Activated CD4-positive, alpha-beta T cell treated with anti-CD3 and anti-CD28 coated beads, Interleukin-2, amount 10 ng/mL, durations not matched to agents 24 days and 14 days (primary cell): Measurements from ENCODE around the gene RIN2. TPM values are rescaled to one million over a fixed set of nuclear protein-coding genes. Genes with fewer than 3 reads are reported as not detected.

Experiments used
- DNase-seq: peaks from one replicate; pipeline ENCODE4 v3.0.0; 2022
- H3K27ac Mint-ChIP-seq: one replicate; pipeline ENCODE4 v1.8.0; 2022; ENCODE audit warnings: mild to moderate bottlenecking, mixed read lengths
- H3K27me3 Mint-ChIP-seq: one replicate; pipeline ENCODE4 v1.8.0; 2022; ENCODE audit warnings: mixed read lengths
- H3K36me3 Mint-ChIP-seq: one replicate; pipeline ENCODE4 v1.8.0; 2022; ENCODE audit warnings: low read depth, mild to moderate bottlenecking, mixed read lengths
- H3K4me1 Mint-ChIP-seq: one replicate; pipeline ENCODE4 v1.8.0; 2021; ENCODE audit warnings: mixed read lengths
- H3K4me3 Mint-ChIP-seq: one replicate; pipeline ENCODE4 v1.8.0; 2022; ENCODE audit warnings: mild to moderate bottlenecking, moderate library complexity, mixed read lengths
- H3K9me3 Mint-ChIP-seq: one replicate; pipeline ENCODE4 v1.8.0; 2021; ENCODE audit warnings: mixed read lengths
- intact Hi-C: fragments of 100-400 bp; cut with micrococcal nuclease; formaldehyde crosslinking; loops from one replicate; pipeline ENCODE4 v1.15.1; 2023
- total RNA-seq: library from RNA; stranded (reverse); gene quantifications from 2 replicates; pipeline ENCODE4 v1.2.3, GENCODE V29; 2022

RIN2 gene, protein sequence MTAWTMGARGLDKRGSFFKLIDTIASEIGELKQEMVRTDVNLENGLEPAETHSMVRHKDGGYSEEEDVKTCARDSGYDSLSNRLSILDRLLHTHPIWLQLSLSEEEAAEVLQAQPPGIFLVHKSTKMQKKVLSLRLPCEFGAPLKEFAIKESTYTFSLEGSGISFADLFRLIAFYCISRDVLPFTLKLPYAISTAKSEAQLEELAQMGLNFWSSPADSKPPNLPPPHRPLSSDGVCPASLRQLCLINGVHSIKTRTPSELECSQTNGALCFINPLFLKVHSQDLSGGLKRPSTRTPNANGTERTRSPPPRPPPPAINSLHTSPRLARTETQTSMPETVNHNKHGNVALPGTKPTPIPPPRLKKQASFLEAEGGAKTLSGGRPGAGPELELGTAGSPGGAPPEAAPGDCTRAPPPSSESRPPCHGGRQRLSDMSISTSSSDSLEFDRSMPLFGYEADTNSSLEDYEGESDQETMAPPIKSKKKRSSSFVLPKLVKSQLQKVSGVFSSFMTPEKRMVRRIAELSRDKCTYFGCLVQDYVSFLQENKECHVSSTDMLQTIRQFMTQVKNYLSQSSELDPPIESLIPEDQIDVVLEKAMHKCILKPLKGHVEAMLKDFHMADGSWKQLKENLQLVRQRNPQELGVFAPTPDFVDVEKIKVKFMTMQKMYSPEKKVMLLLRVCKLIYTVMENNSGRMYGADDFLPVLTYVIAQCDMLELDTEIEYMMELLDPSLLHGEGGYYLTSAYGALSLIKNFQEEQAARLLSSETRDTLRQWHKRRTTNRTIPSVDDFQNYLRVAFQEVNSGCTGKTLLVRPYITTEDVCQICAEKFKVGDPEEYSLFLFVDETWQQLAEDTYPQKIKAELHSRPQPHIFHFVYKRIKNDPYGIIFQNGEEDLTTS
- not detected in 2 replicates for total RNA-seq

DNA sequence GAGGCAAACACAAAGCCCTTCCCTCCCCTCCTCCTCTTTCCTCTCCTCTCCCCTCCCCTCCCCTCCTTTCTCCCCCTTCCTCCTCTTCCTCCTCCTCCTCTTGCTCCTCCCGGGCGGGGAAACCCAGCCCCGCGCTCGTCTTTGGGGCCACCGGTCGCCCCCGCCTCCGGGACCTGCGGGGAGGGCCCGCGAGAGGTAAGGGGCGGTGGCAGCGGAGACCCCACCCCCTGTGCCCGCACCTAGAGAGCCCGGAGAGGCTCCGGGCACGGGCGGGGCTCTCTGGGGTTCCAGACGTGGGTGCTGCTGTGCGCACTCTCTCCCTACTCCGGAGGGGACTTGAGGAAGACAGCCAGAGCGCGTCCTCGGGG is at the start of gene RIN2:
RIN2 (plus strand) TSS at position 126 of the 368 bp plus-strand sequence. CDS start 131,344 bp downstream, outside the sequence.
- intact Hi-C loops: no loop called here
- no peak within 1 kb of the TSS for H3K27ac Mint-ChIP-seq
- DNase-seq: no peak
- H3K27me3 Mint-ChIP-seq: peaks cover 38% of the 10 kb centered on the region
- no peaks in the 10 kb centered on the region for H3K36me3 Mint-ChIP-seq
- H3K4me1 Mint-ChIP-seq: no peaks in the 10 kb centered on the region
- peak within 1 kb of the TSS; percentile 44 for H3K4me3 Mint-ChIP-seq
- no peaks in the 10 kb centered on the region for H3K9me3 Mint-ChIP-seq

DNA sequence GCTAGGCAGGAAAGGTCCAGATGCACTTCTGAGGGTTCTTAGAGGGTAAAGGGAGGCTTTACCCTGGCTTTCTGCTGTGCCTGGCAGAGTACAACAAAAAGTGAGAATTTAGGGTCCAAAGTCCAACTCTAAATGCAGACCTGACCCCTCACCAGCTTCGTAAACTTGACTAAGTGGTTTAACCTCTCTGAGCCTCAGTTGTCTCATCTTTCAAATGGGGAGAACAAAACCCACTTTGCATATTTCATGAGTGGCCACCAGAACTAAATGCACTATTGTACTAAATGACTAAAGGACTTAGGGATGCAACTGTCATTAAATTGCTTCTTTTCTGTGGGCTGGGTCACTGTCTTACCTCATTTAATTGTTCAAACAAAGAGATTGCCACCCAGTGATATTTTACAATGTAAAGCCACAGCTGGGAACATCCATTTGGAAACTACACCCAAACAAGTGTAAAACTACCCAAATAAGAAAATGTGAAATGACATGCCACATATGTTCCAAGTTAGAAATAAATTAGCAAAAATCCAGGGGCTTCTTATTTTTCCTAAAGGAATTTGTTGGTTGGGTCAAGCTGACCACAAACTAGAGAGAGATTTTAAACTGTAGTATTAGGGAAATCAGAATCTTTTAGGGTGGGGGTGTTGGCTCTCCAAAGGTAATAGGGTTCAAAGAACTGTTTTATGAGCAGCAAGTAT is 48.3 kb upstream of the RIN2 start:
- Mint-ChIP-seq H3K27ac (no peak overlapping the region), H3K36me3 (no peaks in the 10 kb centered on the region), H3K9me3 (peaks cover 6% of the 10 kb centered on the region), H3K4me3 (no peak overlapping the region), H3K4me1 (no peaks in the 10 kb centered on the region), H3K27me3 (no peaks in the 10 kb centered on the region)
- no peak for DNase-seq
- intact Hi-C loops: no loop called here

DNA sequence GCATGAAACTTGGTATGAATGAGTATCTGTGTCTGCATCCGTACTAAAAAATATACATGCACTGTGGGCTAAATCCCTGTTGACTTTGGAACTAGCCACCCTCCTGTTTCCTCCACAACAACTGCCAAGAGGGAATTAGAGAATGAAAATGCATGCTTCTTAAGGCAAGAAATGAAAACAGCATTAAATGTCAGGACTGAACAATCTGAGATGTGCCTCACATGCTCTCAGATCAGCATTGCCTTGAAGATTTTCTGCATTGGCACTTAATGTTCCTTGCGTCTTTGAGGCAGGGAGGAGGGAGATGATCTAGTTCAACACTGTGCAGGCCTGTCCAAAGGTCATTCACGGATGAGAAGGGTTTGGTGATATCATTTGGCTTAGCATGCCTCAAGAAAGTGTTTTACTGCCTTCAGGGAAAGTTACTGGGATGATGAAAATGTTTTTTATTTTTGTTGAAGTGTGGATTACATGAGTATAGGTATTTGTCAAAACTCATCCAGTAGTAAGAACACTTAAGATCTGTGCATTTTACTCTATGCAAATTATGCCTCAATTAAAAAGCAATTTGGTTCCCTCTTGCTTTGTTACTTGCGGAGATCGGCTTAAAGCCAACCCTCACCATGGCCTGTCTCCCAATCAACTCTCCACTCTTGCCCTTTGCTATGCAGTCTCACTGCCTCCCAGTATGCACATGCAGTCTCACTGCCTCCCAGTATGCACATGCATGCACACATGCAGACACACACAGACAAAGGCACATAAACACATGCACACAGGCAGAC is 47.5 kb upstream of the RIN2 start:
- no peak for DNase-seq
- Mint-ChIP-seq H3K9me3 (peaks cover 6% of the 10 kb centered on the region), H3K4me1 (no peaks in the 10 kb centered on the region), H3K27me3 (no peaks in the 10 kb centered on the region), H3K4me3 (no peak overlapping the region), H3K36me3 (no peaks in the 10 kb centered on the region), H3K27ac (no peak overlapping the region)
- intact Hi-C loops: no loop called here

DNA sequence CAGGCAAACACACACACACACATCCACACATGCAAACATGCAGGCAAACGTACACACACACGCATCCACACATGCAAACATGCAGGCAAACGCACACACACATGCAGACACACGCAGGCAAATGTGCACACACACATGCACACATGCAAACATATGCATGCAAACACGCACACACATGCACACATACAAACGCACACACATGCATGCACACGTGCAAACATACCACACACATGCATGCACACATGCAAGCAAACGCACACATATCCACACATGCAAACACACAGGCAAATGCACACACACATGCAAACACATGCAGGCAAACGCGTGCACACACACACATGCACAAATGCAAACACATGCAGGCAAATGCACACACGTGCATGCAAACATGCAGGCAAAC is 46.9 kb upstream of the RIN2 start:
- intact Hi-C loops: no loop called here
- Mint-ChIP-seq H3K36me3 (no peaks in the 10 kb centered on the region), H3K4me1 (no peaks in the 10 kb centered on the region), H3K27ac (no peak overlapping the region), H3K27me3 (no peaks in the 10 kb centered on the region), H3K4me3 (no peak overlapping the region), H3K9me3 (peaks cover 6% of the 10 kb centered on the region)
- DNase-seq: no peak

DNA sequence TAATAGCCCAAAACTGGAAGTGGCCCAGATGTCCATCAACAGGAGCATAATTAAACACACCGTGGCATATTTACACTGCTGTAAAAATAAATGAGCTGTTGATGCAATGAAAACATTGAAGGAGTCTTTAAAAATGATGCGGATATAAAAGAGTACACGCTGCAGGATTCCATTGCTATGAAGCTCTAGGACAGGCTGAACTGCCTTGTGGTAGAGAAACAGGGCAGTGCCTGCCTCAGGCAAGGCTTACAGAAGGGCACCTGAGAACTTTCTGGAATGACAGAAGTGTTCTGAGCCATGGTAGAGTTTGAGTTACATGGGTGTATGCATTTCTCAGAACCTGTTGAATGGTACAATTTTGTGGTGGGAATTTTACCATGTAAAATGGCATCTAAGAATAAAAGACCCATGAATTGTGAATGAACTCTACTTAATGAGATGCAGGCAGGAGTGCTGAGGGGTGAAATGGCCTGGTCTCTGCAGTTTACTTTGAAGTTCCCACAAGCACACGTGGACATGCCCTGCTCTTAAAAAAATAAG is 45.3 kb upstream of the RIN2 start:
- no peaks in the 10 kb centered on the region for H3K4me1 Mint-ChIP-seq
- intact Hi-C loops: no loop called here
- H3K4me3 Mint-ChIP-seq: no peak overlapping the region
- H3K36me3 Mint-ChIP-seq: no peaks in the 10 kb centered on the region
- H3K27me3 Mint-ChIP-seq: no peaks in the 10 kb centered on the region
- peaks cover 9% of the 10 kb centered on the region for H3K9me3 Mint-ChIP-seq
- no peak for DNase-seq
- H3K27ac Mint-ChIP-seq: no peak overlapping the region

DNA sequence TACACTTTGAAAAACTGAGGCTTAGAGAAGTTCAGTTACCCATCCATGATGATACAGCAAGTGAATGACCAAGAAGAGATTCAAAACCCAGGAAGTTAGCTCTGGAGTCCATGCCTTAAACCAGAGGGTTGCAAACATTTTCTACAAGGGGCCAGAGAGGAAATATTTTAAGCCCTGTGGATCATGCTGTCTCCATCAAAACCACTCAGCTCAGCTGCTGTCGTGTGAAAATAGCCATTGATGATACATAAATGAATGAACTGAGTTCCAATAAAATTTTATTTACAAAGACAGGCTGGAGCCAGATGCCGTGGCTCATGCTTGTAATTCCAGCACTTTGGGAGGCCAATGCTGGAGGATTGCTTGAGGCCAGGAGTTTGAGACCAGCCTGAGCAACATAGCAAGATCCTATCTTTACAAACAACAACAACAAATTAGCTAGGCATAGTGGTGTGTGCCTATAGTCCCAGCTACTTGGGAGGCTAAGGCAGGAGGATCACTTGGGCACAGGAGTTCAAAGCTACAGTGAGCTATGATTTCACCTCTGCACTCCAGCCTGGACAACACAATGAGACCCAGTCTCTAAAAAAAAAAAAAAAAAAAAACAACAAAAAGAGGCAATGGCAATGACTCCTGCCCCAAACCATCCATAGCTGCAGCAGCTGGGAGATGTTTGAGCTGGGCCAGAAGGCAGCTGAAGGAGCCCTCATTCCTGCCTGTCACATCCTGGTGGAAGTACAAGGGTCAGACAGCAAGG is 44.1 kb upstream of the RIN2 start:
- H3K4me1 Mint-ChIP-seq: no peaks in the 10 kb centered on the region
- no peak for DNase-seq
- peaks cover 9% of the 10 kb centered on the region for H3K9me3 Mint-ChIP-seq
- H3K36me3 Mint-ChIP-seq: no peaks in the 10 kb centered on the region
- H3K4me3 Mint-ChIP-seq: no peak overlapping the region
- intact Hi-C loops: no loop called here
- no peak overlapping the region for H3K27ac Mint-ChIP-seq
- no peaks in the 10 kb centered on the region for H3K27me3 Mint-ChIP-seq

DNA sequence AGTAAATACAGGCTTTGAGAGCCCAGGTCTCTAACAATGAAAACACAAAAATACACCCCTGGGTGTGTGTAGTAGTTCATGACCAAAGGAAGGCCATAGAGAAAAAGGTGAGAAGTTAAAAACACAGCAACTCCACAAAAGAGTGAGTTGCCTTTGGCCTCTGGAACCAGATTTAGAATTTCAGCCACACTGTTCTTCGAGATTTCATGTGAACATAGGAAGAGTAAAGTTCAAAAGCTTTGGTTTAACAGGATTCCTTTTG is 43.5 kb upstream of the RIN2 start:
- Mint-ChIP-seq H3K27ac (no peak overlapping the region), H3K9me3 (peaks cover 9% of the 10 kb centered on the region), H3K4me1 (no peaks in the 10 kb centered on the region), H3K4me3 (no peak overlapping the region), H3K27me3 (no peaks in the 10 kb centered on the region), H3K36me3 (no peaks in the 10 kb centered on the region)
- intact Hi-C loops: no loop called here
- no peak for DNase-seq

DNA sequence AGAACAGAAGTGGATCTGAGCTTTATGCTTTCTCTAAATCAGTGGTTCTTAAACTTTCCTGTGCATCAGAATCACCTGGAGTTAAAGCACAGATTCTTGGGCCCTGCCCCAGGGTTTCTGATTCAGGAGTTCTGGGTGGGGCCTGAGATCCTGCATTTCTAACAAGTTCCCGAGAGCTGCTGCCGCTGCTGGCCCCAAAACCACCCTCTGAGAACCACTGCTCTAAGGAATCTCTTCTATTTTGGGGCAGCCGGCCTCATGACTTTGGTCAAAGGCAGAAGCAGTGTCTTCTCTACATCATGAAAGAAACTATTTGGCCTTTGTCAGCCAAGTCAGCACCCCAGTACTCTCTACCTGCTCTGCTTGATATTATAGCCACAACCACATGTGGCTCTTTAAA is 42.1 kb upstream of the RIN2 start:
- Mint-ChIP-seq H3K27me3 (no peaks in the 10 kb centered on the region), H3K4me1 (no peaks in the 10 kb centered on the region), H3K36me3 (no peaks in the 10 kb centered on the region), H3K9me3 (peaks cover 8% of the 10 kb centered on the region), H3K27ac (no peak overlapping the region), H3K4me3 (no peak overlapping the region)
- DNase-seq: no peak
- intact Hi-C loops: no loop called here

DNA sequence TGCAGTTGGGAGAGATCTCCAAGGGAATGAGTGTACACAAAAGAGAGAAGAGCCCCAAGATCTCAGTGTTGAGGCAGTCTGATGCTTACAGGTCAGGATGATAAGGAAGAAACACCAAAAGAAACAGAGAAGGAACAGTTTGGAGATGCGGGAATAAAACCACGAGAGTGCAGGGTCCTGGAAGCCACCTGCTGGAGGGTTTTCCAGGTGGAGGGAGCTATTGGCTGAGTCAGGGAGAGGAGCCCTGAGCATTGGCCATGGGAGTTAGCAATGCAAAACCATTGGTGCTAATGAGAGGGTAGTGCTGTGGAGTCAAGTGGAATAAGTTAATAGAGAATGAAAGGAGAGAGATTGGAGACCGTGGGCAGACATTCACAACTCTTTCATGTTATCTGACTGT is 39.2 kb upstream of the RIN2 start:
- no peak overlapping the region for H3K4me3 Mint-ChIP-seq
- H3K27me3 Mint-ChIP-seq: no peaks in the 10 kb centered on the region
- intact Hi-C loops: no loop called here
- no peak overlapping the region for H3K27ac Mint-ChIP-seq
- no peak for DNase-seq
- H3K9me3 Mint-ChIP-seq: peaks cover 3% of the 10 kb centered on the region
- H3K36me3 Mint-ChIP-seq: no peaks in the 10 kb centered on the region
- H3K4me1 Mint-ChIP-seq: no peaks in the 10 kb centered on the region

DNA sequence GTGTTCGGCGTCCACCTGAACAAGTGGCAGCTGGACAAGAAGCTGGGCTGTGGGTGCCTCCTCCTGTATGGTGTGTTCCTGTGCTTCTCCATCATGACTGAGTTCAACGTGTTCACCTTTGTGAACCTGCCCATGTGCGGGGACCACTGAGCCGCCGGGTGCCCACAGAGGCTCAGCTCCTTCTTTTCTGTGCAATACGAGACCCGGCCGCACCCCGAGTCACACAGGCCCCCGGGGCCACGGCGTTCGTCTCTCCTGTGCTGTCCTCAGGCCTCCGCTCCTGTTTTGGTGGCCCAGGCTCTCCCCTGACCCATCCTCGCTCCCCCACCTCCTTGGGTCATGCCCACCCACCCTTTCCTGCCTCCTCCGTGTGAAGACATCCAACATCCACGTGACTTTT is 37.1 kb upstream of the RIN2 start:
- H3K27me3 Mint-ChIP-seq: no peaks in the 10 kb centered on the region
- no peak for DNase-seq
- H3K9me3 Mint-ChIP-seq: peaks cover 3% of the 10 kb centered on the region
- no peaks in the 10 kb centered on the region for H3K36me3 Mint-ChIP-seq
- H3K4me1 Mint-ChIP-seq: no peaks in the 10 kb centered on the region
- intact Hi-C loops: no loop called here
- H3K4me3 Mint-ChIP-seq: no peak overlapping the region
- H3K27ac Mint-ChIP-seq: no peak overlapping the region

DNA sequence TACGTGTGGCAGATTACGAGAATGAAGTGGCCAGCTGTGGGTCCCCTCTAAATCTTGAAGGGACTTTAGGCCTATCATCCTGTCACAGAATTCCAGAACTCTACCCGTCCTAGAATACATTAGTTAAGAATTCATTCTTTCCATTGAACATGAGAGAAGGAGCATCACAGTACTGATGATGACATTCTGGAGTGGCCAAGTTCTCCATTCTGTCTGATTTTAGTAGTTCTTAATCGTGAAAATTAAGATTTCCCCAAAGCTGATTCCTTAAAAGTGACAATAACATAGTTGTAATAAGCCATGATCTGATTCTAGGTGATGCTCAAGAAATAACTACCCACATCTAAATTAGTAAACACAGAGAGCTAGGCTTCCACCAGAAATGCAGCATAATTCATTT is 35.0 kb upstream of the RIN2 start:
- Mint-ChIP-seq H3K9me3 (no peaks in the 10 kb centered on the region), H3K4me1 (no peaks in the 10 kb centered on the region), H3K27me3 (no peaks in the 10 kb centered on the region), H3K36me3 (no peaks in the 10 kb centered on the region), H3K4me3 (no peak overlapping the region), H3K27ac (no peak overlapping the region)
- intact Hi-C loops: no loop called here
- DNase-seq: no peak

DNA sequence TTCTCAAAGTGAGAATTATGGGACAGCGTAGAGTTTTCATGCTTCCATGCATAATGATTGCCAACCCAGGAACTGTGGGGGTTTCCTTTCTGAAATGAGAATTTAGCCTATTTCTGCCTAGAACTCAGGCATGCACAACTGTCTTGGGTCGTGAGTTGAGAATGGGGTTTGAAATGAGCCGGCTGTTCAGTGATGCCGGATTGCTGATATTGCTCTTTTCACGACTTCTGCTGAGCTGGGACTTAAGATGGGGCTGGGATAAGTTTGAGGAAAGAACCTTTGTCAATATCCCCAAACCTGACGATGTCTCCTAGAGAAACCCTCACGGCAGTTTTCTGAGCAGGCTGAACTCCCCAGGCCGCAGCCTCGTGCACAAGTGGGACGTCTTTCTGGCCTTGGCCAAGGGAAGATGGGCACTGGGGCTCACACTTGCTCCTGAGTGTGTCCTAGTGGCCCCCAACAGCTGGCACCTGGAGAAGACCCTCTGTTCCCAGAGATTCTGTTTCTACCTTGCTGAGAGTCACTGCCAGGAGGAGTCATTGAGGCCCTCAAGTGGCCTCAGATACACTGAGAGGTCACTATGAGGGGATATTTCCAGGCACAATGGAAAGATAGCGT is 34.1 kb upstream of the RIN2 start:
- no peaks in the 10 kb centered on the region for H3K4me1 Mint-ChIP-seq
- intact Hi-C loops: no loop called here
- no peaks in the 10 kb centered on the region for H3K9me3 Mint-ChIP-seq
- H3K4me3 Mint-ChIP-seq: no peak overlapping the region
- no peak for DNase-seq
- H3K36me3 Mint-ChIP-seq: no peaks in the 10 kb centered on the region
- no peaks in the 10 kb centered on the region for H3K27me3 Mint-ChIP-seq
- H3K27ac Mint-ChIP-seq: no peak overlapping the region
